GM12892 (cell line): ENCODE data around the gene FPR3.

ENCODE experiments used
- POLR2A ChIP-seq: IDR thresholded peaks from 2 replicates; pipeline ENCODE4 v1.6.1; 2011; ENCODE audit warnings: low read depth, low read length, control low read depth
- POLR2AphosphoS5 ChIP-seq: IDR thresholded peaks from 2 replicates; pipeline ENCODE4 v1.6.1; 2011; ENCODE audit warnings: low read depth, low read length, control low read depth
- TAF1 ChIP-seq: IDR thresholded peaks from 2 replicates; pipeline ENCODE4 v1.6.1; 2011; ENCODE audit warnings: low read depth, mild to moderate bottlenecking, control low read depth, low read length, borderline replicate concordance

GRCh38 chr19:51794885-51795490 lies at the start of gene FPR3:
- TF ChIP-seq POLR2A (no peak), TAF1 (no peak), POLR2AphosphoS5 (no peak)
